ENCODE results near the gene NDUFB10. TPM values are rescaled to one million over a fixed set of nuclear protein-coding genes. Genes with fewer than 3 reads are reported as not detected.
A peak's percentile ranks its signal among the peaks of the same experiment; 100 is the strongest.

Gene NDUFB10
- total and polyA plus RNA-seq, 8 donors = 28.6 to 285 (median 92.9) TPM

GRCh38 chr16:1982991-1983543, 23.7 kb downstream of the NDUFB10 start:
- H3K36me3 ChIP-seq = peaks cover 17 to 32% (median 30%) of the 10 kb centered on the region in 4 donors
- intact Hi-C loops (cut with DNase I; ENCODE audit: low total_unique reads) = no loop called here
- no peaks in the 10 kb centered on the region for H3K9me3 ChIP-seq
- DNase-seq = no peak
- H3K4me1 ChIP-seq = peaks cover 32 to 75% (median 65%) of the 10 kb centered on the region in 4 donors
- peak overlapping the region; percentile 64 to 84 (median 76) for H3K27ac ChIP-seq
- 24 to 32% (median 31%) methylated on average over 19 of the region's 19 CpGs for WGBS, 5 donors
- H3K4me3 ChIP-seq = peak overlapping the region; percentile 77 to 83 (median 78)
- H3K27me3 ChIP-seq = peaks cover 4 to 56% (median 36%) of the 10 kb centered on the region in 3 donors
- TF ChIP-seq EP300 (IDR thresholded peaks at IDR 0.05) (no peak), CTCF (IDR thresholded peaks at IDR 0.05) (no peak), POLR2A (IDR thresholded peaks at IDR 0.05) (no peak), POLR2AphosphoS5 (IDR thresholded peaks at IDR 0.05) (no peak)

- intact Hi-C loops (cut with DNase I; ENCODE audit: low total_unique reads) = no loop called here
- peak within 1 kb of the TSS; percentile 77 to 83 (median 78) for H3K4me3 ChIP-seq
- 0 to 1% (median 1%) methylated on average over 26 to 109 of the region's 109 CpGs for WGBS, 5 donors
- H3K27me3 ChIP-seq = peaks cover 4 to 56% (median 36%) of the 10 kb centered on the region in 3 donors
- H3K9me3 ChIP-seq = no peaks in the 10 kb centered on the region
- peak; percentile 91 to 97 for DNase-seq
- peak within 1 kb of the TSS; percentile 64 to 84 (median 76) for H3K27ac ChIP-seq
- H3K36me3 ChIP-seq = peaks cover 14 to 25% (median 23%) of the 10 kb centered on the region in 4 donors
- TF ChIP-seq POLR2A (IDR thresholded peaks at IDR 0.05) (no peak), EP300 (IDR thresholded peaks at IDR 0.05) (no peak), POLR2AphosphoS5 (IDR thresholded peaks at IDR 0.05) (peak in 2 of 3 donors; percentile 55 to 75), CTCF (IDR thresholded peaks at IDR 0.05) (peak in 2 of 7 experiments; percentile 26 to 31)
- peaks cover 29 to 69% (median 64%) of the 10 kb centered on the region in 4 donors for H3K4me1 ChIP-seq
Measured at GRCh38 chr16:1983544-1984346, 24.4 kb downstream of the NDUFB10 start, which contains the start of gene GFER. TSS of gene GFER (plus strand) at chr16:1984193. CDS start at chr16:1984219, 26 bp downstream.

GRCh38 chr16:1984347-1985225, 25.2 kb downstream of the NDUFB10 start:
- DNase-seq = no peak
- H3K27ac ChIP-seq = peak overlapping the region; percentile 64 to 84 (median 76)
- WGBS, 5 donors = 8 to 30% (median 12%) methylated on average over 17 to 58 of the region's 58 CpGs
- peak overlapping the region; percentile 77 to 83 (median 78) for H3K4me3 ChIP-seq
- peaks cover 4 to 56% (median 36%) of the 10 kb centered on the region in 3 donors for H3K27me3 ChIP-seq
- intact Hi-C loops (cut with DNase I; ENCODE audit: low total_unique reads) = no loop called here
- peaks cover 14 to 23% (median 21%) of the 10 kb centered on the region in 4 donors for H3K36me3 ChIP-seq
- no peaks in the 10 kb centered on the region for H3K9me3 ChIP-seq
- TF ChIP-seq CTCF (IDR thresholded peaks at IDR 0.05) (no peak), EP300 (IDR thresholded peaks at IDR 0.05) (no peak), POLR2A (IDR thresholded peaks at IDR 0.05) (no peak), POLR2AphosphoS5 (IDR thresholded peaks at IDR 0.05) (no peak)
- peaks cover 30 to 68% (median 65%) of the 10 kb centered on the region in 4 donors for H3K4me1 ChIP-seq
